T-helper 9 cell (primary cell): ENCODE results near the gene GRB10.
"Not testable (repeated sequence)": the region's sequence is repeated elsewhere in the genome, so short reads cannot be mapped to it uniquely, and the experiment has no call there.

Experiments used
- DNase-seq: peaks from one replicate; pipeline ENCODE4 v3.0.0-alpha.2; 2020

Gene GRB10

DNA sequence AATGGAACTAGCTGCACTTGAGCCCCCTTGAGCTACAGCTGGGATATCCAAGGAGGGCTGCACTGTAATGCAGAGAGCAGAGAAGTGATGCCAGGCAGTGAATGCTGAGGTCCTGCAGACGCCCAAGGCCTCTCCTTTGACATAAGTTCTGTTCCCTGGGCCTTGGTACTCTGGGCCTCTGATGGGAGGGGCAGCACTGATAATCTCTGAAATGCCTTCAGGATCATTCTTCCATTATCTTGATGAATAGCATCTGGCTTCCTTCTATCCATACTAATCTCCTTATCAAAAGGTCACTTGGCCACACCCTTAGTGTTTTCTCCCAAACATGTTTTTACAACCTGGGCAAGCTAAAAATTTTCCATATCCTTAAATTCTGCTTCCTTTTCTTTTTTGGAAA is 6.9 kb downstream of the GRB10 start:
- DNase-seq: no peak

- DNase-seq: no peak
Observed at GRCh38 chr7:50775231-50775630, 7.5 kb downstream of the GRB10 start.

- no peak for DNase-seq
Observed at GRCh38 chr7:50774319-50774718, 8.4 kb downstream of the GRB10 start.

- DNase-seq: not testable (repeated sequence)
Observed at GRCh38 chr7:50773071-50773470, 9.6 kb downstream of the GRB10 start.

DNA sequence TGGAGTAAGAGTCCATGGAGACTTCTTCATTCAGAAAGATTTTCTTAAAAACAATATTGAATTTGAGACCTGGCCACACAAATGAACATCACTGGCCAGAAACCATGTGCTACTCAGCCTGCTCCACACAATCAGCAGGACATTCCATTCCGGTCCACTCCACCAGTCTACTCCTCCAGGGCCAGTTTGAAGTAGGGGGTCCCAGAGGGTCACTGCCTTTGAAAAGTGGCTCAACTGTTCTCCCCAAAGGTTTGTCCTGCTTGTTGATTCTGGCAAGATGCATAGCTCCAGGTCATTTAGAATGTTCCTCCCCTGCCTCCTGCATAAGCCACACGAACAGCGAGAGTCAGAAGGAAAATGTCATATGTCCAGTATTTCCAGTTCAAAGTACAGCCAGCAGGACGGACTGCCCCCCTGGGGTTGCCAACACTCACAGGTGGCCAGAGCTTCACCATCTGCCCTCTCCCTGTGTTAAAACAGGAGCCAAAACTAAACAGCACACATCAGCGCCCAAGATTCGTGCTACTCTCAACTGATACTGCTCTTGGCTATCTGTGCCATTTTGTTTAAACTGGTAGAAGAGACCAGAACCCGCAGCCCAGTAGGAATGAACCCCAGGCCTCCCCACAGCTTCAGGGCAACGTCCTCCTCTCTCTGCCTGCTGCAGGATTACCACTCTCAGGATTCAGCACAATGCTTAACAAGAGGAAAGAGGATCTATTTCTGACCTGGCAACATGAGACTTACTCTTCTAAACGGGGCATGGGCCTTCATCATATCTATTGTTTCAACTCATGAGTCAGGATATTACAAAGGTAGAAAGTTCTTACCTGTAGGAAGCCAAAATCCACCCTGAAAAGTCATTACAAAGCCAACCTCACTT is 11.3 kb downstream of the GRB10 start:
- no peak for DNase-seq

DNA sequence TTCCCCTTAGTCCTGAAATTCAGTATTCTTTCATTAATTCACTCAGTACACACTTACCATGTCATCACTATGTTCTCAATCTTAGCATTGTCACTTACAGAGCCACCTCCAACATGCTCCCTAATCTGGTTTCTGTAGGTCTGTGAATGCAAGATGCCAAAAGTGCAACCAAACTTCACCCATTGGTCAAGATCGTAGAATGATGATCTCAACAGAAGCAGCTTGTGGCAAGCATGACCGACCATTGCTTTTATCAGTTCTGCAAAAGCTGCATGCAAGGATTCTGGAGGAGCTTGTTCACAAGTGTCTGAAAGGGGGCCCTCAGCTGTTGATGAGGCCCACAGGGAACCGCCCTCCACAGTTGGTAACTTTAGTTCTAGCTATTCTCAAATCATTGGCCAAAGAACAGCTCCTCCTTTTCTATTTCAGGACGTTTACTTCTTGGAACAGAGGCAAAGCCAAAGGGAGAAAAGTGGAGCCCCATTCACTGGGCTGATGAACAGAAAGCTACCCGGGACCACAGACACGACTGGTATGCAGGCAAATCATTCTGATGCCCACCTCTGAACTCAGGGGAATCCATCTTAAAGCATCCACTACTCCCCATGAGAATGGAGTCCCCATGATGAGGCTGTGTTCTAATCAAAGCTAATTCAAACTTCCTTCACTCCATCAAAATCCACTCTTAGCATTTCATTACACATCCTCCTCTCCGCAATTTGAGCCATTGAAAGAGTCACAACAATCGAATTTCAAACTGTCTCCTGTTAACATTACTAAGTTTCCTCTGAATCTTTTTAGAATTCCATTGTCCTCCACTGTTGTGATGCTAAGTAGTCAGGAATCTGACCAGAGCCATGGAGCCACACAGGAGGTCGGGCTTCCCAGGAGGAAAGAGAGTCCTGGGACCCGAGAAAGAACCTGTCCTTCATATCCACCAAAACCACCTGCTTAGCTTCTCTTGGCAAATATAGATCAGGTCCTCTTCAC is 13.9 kb downstream of the GRB10 start:
- DNase-seq: no peak

DNA sequence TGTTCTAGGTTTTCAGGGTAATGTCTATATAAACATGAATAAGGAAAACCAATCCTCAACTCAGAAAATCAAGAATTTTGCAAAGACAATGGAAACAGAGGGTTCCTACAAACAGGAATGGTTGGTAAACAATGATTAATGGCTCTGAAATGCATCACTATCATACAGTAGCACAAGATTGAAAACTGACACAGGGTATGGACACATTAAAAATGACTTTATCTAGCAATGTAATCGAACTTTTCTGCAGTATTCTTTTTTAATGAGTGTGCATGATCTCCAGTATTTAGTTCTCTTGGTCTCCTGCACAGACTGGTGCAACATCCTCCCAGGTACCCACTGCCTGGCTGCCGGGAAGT is 15.9 kb downstream of the GRB10 start:
- DNase-seq: no peak

DNA sequence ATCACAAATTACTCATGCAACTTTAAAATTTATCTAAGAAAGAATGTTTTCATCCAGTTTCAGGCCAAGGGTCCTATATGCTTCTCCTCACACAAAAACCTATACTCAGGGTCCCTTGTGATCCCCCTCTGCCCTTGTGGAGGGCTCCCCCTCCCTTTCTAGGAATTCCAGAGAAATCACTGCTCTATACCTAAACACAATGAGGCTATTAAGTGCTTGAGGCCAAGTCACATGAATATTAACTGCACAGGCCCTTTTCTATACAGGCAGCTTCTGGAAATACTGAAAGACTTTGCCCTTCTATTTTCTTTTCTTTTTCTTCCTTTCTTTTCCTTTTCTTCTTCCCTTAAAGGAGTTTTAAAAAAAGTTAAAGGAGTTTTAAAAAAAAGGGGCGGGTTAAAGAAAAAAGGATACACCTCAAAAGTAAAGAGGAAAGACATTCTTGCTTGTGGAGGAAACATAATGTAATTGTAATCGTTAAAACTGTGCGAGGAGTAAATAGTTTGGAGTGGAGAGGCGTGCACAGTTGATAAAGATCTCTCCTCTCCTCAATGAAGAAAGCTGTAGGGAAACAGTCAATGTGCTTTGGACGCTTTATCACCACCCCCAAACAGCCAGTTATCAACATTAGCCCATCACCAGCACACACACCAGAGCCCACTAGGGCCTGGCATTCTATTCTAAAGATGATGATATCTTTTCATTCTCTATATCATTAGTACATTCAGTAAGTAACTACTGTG is 16.4 kb downstream of the GRB10 start:
- no peak for DNase-seq

- DNase-seq: no peak
Observed at GRCh38 chr7:50762337-50762736, 20.4 kb downstream of the GRB10 start.

DNA sequence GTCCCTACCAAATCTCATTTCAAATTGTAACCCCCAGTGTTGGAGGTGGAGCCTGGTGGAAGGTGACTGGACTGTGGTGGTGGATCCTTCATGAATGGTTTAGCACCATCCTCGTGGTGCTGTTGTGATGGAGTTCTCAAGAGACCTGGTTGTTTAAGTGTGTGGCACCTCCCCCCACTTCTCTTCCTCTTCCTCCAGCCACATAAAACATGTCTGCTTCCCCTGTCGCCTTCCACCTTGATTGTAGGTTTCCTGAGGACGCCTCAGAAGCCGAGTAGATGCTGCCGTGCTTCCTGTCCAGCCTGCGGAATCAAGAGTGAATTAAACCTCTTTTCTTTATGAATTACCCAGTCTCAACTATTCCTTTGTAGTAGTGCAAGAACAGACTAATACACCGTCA is 21.0 kb downstream of the GRB10 start:
- DNase-seq: no peak

- DNase-seq: no peak
Observed at GRCh38 chr7:50757703-50758390, 24.8 kb downstream of the GRB10 start.

- no peak for DNase-seq
Observed at GRCh38 chr7:50756180-50756579, 26.5 kb downstream of the GRB10 start.

DNA sequence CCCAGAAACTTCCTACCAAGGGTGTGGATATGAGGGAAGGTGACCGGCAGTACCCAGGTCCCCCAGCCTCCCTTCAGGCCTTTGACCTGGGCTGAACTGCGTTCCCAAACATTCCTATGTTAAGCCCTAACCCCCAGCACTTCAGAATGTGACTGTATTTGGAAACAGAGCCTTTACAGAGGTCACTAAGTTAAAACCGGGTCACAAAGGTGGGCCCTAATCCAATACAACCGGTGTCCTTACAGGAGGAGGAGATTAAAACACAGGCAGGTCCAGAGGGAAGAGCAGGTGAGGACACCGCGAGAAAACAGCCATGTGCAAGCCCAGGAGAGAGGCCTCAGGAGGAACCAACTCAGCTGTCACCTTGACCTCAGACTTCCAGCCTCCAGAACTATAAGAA is 28.0 kb downstream of the GRB10 start:
- DNase-seq: no peak

DNA sequence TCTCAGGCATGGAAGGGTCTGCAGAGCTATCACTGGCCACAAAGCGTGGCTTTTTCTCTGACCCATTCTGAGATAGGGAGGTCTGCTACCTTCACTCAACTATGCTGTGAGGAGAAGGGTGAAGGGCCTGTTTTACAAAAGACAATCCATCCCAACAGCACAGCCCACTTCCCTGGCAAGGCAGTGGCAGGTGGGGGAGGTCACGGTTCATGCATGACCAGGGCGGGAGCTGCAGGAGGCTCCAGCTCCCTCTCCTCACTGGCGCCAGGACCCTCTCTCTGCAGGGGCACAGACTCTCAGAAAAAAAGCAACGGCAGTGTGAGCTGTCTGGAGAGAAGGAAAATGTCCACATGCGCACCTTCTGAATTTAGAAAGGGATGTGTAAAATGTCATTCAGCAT is 28.5 kb downstream of the GRB10 start:
- DNase-seq: no peak

- DNase-seq: no peak
Observed at GRCh38 chr7:50752422-50752821, 30.3 kb downstream of the GRB10 start.

GRCh38 chr7:50751146-50751545 is 31.6 kb downstream of the GRB10 start:
- no peak for DNase-seq

GRCh38 chr7:50749896-50750295 is 32.8 kb downstream of the GRB10 start:
- DNase-seq: no peak

DNA sequence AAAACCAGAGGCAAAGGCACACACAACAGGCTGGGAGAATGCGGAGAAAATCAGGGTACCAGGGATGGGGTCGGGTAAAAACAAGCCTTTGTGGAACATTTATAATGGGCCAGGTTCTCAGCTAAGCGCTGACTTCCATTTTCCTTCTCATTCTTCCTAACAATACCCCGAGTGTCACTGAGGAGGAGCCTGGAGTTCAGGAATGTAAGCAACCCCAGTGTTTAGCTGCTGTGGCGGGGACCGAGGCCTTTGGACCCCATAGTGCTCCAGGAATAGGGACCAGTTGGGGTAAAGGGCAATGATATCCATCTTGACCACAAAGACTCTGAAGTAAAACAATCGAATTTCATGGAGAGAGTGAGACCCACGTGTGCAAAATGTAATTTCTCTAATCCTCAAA is 34.2 kb downstream of the GRB10 start:
- DNase-seq: no peak

DNA sequence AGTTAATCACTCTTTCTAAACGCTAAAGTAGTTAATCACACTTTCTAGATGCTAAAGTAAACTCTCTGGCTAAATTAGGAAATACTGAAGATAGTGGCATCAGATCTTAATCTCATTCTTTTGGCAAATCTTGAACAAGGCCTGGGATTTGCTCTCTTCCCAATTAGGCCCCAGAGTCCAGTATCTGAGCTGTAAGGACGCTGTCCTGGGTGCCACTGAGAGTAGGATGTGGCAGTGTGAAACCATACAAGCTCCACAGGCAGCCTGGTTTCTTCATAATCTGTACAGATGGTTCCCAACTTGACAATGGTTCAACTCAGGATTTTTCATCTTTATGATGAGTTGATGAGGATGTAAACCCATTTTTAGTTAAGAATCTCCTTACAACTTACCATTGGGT is 36.9 kb downstream of the GRB10 start:
- DNase-seq: no peak

DNA sequence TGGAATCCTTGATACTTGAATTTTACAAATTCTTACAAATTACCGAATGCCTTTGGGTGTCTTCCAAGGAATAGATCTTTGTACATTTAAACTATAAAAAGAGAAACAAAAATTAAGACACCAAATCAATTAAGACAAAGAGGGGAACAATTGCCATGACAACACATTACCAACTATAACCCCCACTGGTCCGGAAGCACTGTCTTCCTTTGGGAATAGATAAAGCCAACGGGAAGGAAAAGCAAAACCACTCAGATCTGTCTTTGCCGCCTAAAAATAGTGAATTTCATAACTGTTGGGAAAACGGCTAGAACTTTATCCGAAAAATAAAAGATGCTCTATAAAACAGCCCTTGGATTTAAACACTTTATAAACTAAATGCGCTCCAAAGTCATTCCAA is 37.4 kb downstream of the GRB10 start:
- no peak for DNase-seq

DNA sequence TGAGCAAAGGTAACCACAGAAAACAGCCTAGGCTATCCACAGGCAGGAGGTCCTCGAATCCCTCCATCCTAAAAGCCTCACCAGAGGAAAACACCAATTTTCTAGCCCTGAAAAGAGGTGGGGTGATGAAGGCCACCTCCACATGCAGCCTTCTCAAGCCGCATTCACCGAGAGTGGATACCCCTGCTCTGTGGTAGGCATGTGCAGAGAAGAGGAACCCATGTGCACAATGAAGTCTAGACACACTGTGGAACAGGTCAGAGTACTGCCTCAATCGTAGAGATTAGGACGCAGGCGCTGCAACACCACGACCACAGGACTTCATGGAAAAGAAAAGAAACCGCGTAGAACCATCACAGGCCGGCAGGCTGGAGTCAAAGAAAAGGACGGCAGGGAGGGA is 38.8 kb downstream of the GRB10 start:
- no peak for DNase-seq

- DNase-seq: no peak
Observed at GRCh38 chr7:50743016-50743415, 39.7 kb downstream of the GRB10 start.

DNA sequence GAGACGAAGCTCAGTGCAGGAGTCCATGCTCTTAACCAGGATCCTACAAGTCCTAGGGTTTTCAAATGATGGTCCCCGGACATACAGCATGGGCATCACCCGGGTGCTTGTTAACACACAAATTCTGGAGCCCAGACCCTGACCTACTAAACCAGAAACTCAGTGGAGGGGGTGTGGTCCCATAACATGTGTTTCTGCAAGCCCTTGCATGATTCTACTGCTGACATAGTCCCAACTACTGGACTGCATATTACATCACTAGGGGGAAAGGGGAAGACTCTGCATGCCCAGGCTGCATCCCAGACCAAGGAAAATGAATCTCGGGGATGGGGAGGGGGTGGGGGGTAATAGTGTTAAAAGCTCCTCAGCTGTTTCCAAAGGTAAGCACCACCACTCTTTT is 40.3 kb downstream of the GRB10 start:
- DNase-seq: no peak
